B cell (primary cell): Measurements from ENCODE around the gene SUGP2. TPM values are rescaled to one million over a fixed set of nuclear protein-coding genes. Genes with fewer than 3 reads are reported as not detected.

Experiments used
- polyA plus RNA-seq: library from polyadenylated mRNA; depleted of rRNA; stranded (reverse); fragments of >200 nt; gene quantifications from 2 replicates; pipeline ENCODE4 v1.2.3, GENCODE V29; 2012
- total RNA-seq, 2 donors: library from RNA; stranded (reverse); fragments of 120-200 nt in 1 of 2; gene quantifications; 1 replicate in 1 of 2; 2 replicates in 1 of 2; pipeline versions ENCODE4 v1.2.3 to v1.2.4, GENCODE V29; 2013 to 2022

SUGP2 gene
- total and polyA plus RNA-seq, 2 donors (not counting 1 experiment from before 2014, with no cell fraction given): 132 to 154 TPM

Other genes with a start within 250 kb of the SUGP2 start
- gene COMP, start 242.2 kb downstream of the SUGP2 start, total RNA-seq: 0.12 TPM in 1 of 2 replicates, not detected in the other
- gene COMP, start 242.2 kb downstream of the SUGP2 start, polyA plus RNA-seq: 0.48 TPM in 1 of 2 replicates, not detected in the other
- gene UPF1, start 201.6 kb downstream of the SUGP2 start, total RNA-seq: 95.1 and 98.6 TPM in 2 replicates
- gene UPF1, start 201.6 kb downstream of the SUGP2 start, polyA plus RNA-seq: 51.9 and 75.1 TPM in 2 replicates
- not detected in 2 replicates for gene CERS1, start 137.4 kb downstream of the SUGP2 start, total RNA-seq
- not detected in 2 replicates for gene CERS1, start 137.4 kb downstream of the SUGP2 start, polyA plus RNA-seq
- 153 and 154 TPM in 2 replicates for gene COPE, start 114.1 kb downstream of the SUGP2 start, total RNA-seq
- gene COPE, start 114.1 kb downstream of the SUGP2 start, polyA plus RNA-seq: 200 and 279 TPM in 2 replicates
- 38.9 and 39.5 TPM in 2 replicates for gene DDX49, start 113.8 kb downstream of the SUGP2 start, total RNA-seq
- 43.7 and 47.5 TPM in 2 replicates for gene DDX49, start 113.8 kb downstream of the SUGP2 start, polyA plus RNA-seq
- gene HOMER3, start 92.3 kb downstream of the SUGP2 start, total RNA-seq: 4.7 and 5.9 TPM in 2 replicates
- 11.3 and 26.4 TPM in 2 replicates for gene HOMER3, start 92.3 kb downstream of the SUGP2 start, polyA plus RNA-seq
- 15.2 TPM in 2 replicates for gene ARMC6, start 86 bp upstream of the SUGP2 start, total RNA-seq
- gene ARMC6, start 86 bp upstream of the SUGP2 start, polyA plus RNA-seq: 19.1 and 27.6 TPM in 2 replicates
- gene SLC25A42, start 30.5 kb upstream of the SUGP2 start, total RNA-seq: 36.5 and 38.8 TPM in 2 replicates
- 75.6 and 83.9 TPM in 2 replicates for gene SLC25A42, start 30.5 kb upstream of the SUGP2 start, polyA plus RNA-seq
- 23.2 and 23.6 TPM in 2 replicates for gene TMEM161A, start 105.0 kb upstream of the SUGP2 start, total RNA-seq
- 33.8 and 44.0 TPM in 2 replicates for gene TMEM161A, start 105.0 kb upstream of the SUGP2 start, polyA plus RNA-seq
- 4.1 and 5.5 TPM in 2 replicates for gene MEF2B, start 136.7 kb upstream of the SUGP2 start, total RNA-seq
- 4.6 and 5.4 TPM in 2 replicates for gene MEF2B, start 136.7 kb upstream of the SUGP2 start, polyA plus RNA-seq
- 62.3 and 63.1 TPM in 2 replicates for gene BORCS8, start 158.6 kb upstream of the SUGP2 start, total RNA-seq
- gene BORCS8, start 158.6 kb upstream of the SUGP2 start, polyA plus RNA-seq: 29.5 and 37.6 TPM in 2 replicates
- 77.9 and 80.7 TPM in 2 replicates for gene RFXANK, start 158.7 kb upstream of the SUGP2 start, total RNA-seq
- 100 and 101 TPM in 2 replicates for gene RFXANK, start 158.7 kb upstream of the SUGP2 start, polyA plus RNA-seq
- 27.1 and 29.3 TPM in 2 replicates for gene NR2C2AP, start 169.9 kb upstream of the SUGP2 start, total RNA-seq
- 19.0 and 27.4 TPM in 2 replicates for gene NR2C2AP, start 169.9 kb upstream of the SUGP2 start, polyA plus RNA-seq
- not detected in 2 replicates for gene NCAN, start 178.4 kb upstream of the SUGP2 start, total RNA-seq
- 0.01 and 0.03 TPM in 2 replicates for gene NCAN, start 178.4 kb upstream of the SUGP2 start, polyA plus RNA-seq
- not detected in 2 replicates for gene TM6SF2, start 239.8 kb upstream of the SUGP2 start, total RNA-seq
- gene TM6SF2, start 239.8 kb upstream of the SUGP2 start, polyA plus RNA-seq: not detected in 2 replicates